Measurements from ENCODE around the gene C1QA. TPM values are rescaled to one million over a fixed set of nuclear protein-coding genes. Genes with fewer than 3 reads are reported as not detected.

C1QA gene
- total RNA-seq, 2 experiments from 2014 or later = not detected

- intact Hi-C loops (cut with micrococcal nuclease) = no loop called here
- ChIA-PET CTCF (interaction anchor here (0.7 kb wide), 1 partner anchor 26 kb away, joined by 3 read pairs; no protein-coding TSS in a partner anchor), POLR2A (no interaction called here)
- Mint-ChIP-seq H3K4me1 (ENCODE audit: low read depth) (no peaks in the 10 kb centered on the region), H3K9me3 (no peaks in the 10 kb centered on the region), H3K36me3 (no peaks in the 10 kb centered on the region), H3K27ac (no peak overlapping the region), H3K27me3 (peaks cover 36% of the 10 kb centered on the region), H3K4me3 (no peak overlapping the region)
- no peak for DNase-seq
Measured at GRCh38 chr1:22616571-22616970, 19.9 kb upstream of the C1QA start.

- H3K27me3 Mint-ChIP-seq = peaks cover 31% of the 10 kb centered on the region
- intact Hi-C loops (cut with micrococcal nuclease) = no loop called here
- ChIA-PET POLR2A (no interaction called here), CTCF (no interaction called here)
- H3K27ac Mint-ChIP-seq = no peak overlapping the region
- H3K4me1 Mint-ChIP-seq (ENCODE audit: low read depth) = no peaks in the 10 kb centered on the region
- no peaks in the 10 kb centered on the region for H3K36me3 Mint-ChIP-seq
- H3K9me3 Mint-ChIP-seq = no peaks in the 10 kb centered on the region
- no peak for DNase-seq
- no peak overlapping the region for H3K4me3 Mint-ChIP-seq
Measured at GRCh38 chr1:22618056-22618455, 18.4 kb upstream of the C1QA start.

GRCh38 chr1:22619252-22619651, 17.2 kb upstream of the C1QA start:
- Mint-ChIP-seq H3K27me3 (peaks cover 27% of the 10 kb centered on the region), H3K36me3 (no peaks in the 10 kb centered on the region), H3K9me3 (no peaks in the 10 kb centered on the region), H3K27ac (no peak overlapping the region), H3K4me1 (ENCODE audit: low read depth) (no peaks in the 10 kb centered on the region), H3K4me3 (no peak overlapping the region)
- intact Hi-C loops (cut with micrococcal nuclease) = no loop called here
- ChIA-PET CTCF (no interaction called here), POLR2A (no interaction called here)
- DNase-seq = no peak

GRCh38 chr1:22619798-22620197, 16.6 kb upstream of the C1QA start:
- ChIA-PET POLR2A (no interaction called here), CTCF (no interaction called here)
- intact Hi-C loops (cut with micrococcal nuclease) = no loop called here
- H3K4me3 Mint-ChIP-seq = no peak overlapping the region
- peaks cover 25% of the 10 kb centered on the region for H3K27me3 Mint-ChIP-seq
- no peak for DNase-seq
- H3K36me3 Mint-ChIP-seq = no peaks in the 10 kb centered on the region
- no peak overlapping the region for H3K27ac Mint-ChIP-seq
- no peaks in the 10 kb centered on the region for H3K9me3 Mint-ChIP-seq
- no peaks in the 10 kb centered on the region for H3K4me1 Mint-ChIP-seq (ENCODE audit: low read depth)

GRCh38 chr1:22621761-22622160, 14.7 kb upstream of the C1QA start:
- ChIA-PET CTCF (no interaction called here), POLR2A (no interaction called here)
- H3K27me3 Mint-ChIP-seq = peaks cover 30% of the 10 kb centered on the region
- DNase-seq = no peak
- intact Hi-C loops (cut with micrococcal nuclease) = no loop called here
- H3K27ac Mint-ChIP-seq = no peak overlapping the region
- no peaks in the 10 kb centered on the region for H3K9me3 Mint-ChIP-seq
- H3K4me1 Mint-ChIP-seq (ENCODE audit: low read depth) = no peaks in the 10 kb centered on the region
- no peak overlapping the region for H3K4me3 Mint-ChIP-seq
- H3K36me3 Mint-ChIP-seq = no peaks in the 10 kb centered on the region

- no peak for DNase-seq
- peaks cover 17% of the 10 kb centered on the region for H3K27me3 Mint-ChIP-seq
- H3K9me3 Mint-ChIP-seq = no peaks in the 10 kb centered on the region
- H3K4me1 Mint-ChIP-seq (ENCODE audit: low read depth) = no peaks in the 10 kb centered on the region
- H3K4me3 Mint-ChIP-seq = no peak overlapping the region
- ChIA-PET POLR2A (no interaction called here), CTCF (no interaction called here)
- H3K27ac Mint-ChIP-seq = no peak overlapping the region
- intact Hi-C loops (cut with micrococcal nuclease) = no loop called here
- H3K36me3 Mint-ChIP-seq = no peaks in the 10 kb centered on the region
Measured at GRCh38 chr1:22625262-22625925, 11.0 kb upstream of the C1QA start.

- H3K27ac Mint-ChIP-seq = no peak overlapping the region
- no peaks in the 10 kb centered on the region for H3K9me3 Mint-ChIP-seq
- H3K4me1 Mint-ChIP-seq (ENCODE audit: low read depth) = no peaks in the 10 kb centered on the region
- ChIA-PET CTCF (no interaction called here), POLR2A (no interaction called here)
- no peak for DNase-seq
- no peaks in the 10 kb centered on the region for H3K36me3 Mint-ChIP-seq
- H3K4me3 Mint-ChIP-seq = no peak overlapping the region
- intact Hi-C loops (cut with micrococcal nuclease) = no loop called here
- H3K27me3 Mint-ChIP-seq = peaks cover 15% of the 10 kb centered on the region
Measured at GRCh38 chr1:22626237-22627157, 9.9 kb upstream of the C1QA start.

- no peaks in the 10 kb centered on the region for H3K36me3 Mint-ChIP-seq
- H3K27me3 Mint-ChIP-seq = peaks cover 17% of the 10 kb centered on the region
- CTCF ChIA-PET = no interaction called here
Measured at GRCh38 chr1:22627331-22627730, 9.1 kb upstream of the C1QA start.

GRCh38 chr1:22628698-22629444, 7.6 kb upstream of the C1QA start:
- no peaks in the 10 kb centered on the region for H3K9me3 Mint-ChIP-seq
- H3K4me3 Mint-ChIP-seq = no peak overlapping the region
- H3K4me1 Mint-ChIP-seq (ENCODE audit: low read depth) = no peaks in the 10 kb centered on the region
- intact Hi-C loops (cut with micrococcal nuclease) = no loop called here
- peaks cover 18% of the 10 kb centered on the region for H3K27me3 Mint-ChIP-seq
- H3K36me3 Mint-ChIP-seq = no peaks in the 10 kb centered on the region
- ChIA-PET CTCF (no interaction called here), POLR2A (interaction anchor here (1.0 kb wide), 1 partner anchor 76 kb away, joined by 4 read pairs; no protein-coding TSS in a partner anchor)
- no peak overlapping the region for H3K27ac Mint-ChIP-seq
- no peak for DNase-seq

More at GRCh38 chr1:22627331-22627730, 9.1 kb upstream of the C1QA start:
- Mint-ChIP-seq H3K4me3 (no peak overlapping the region), H3K27ac (no peak overlapping the region), H3K4me1 (ENCODE audit: low read depth) (no peaks in the 10 kb centered on the region), H3K9me3 (no peaks in the 10 kb centered on the region)
- no peak for DNase-seq
- POLR2A ChIA-PET = no interaction called here
- intact Hi-C loops (cut with micrococcal nuclease) = no loop called here

- H3K4me3 Mint-ChIP-seq = no peak overlapping the region
- no peaks in the 10 kb centered on the region for H3K36me3 Mint-ChIP-seq
- intact Hi-C loops (cut with micrococcal nuclease) = no loop called here
- H3K27me3 Mint-ChIP-seq = peaks cover 16% of the 10 kb centered on the region
- H3K27ac Mint-ChIP-seq = no peak overlapping the region
- ChIA-PET CTCF (no interaction called here), POLR2A (interaction anchor here (1.0 kb wide), 1 partner anchor 75 kb away, joined by 4 read pairs; no protein-coding TSS in a partner anchor)
- no peaks in the 10 kb centered on the region for H3K4me1 Mint-ChIP-seq (ENCODE audit: low read depth)
- H3K9me3 Mint-ChIP-seq = no peaks in the 10 kb centered on the region
- no peak for DNase-seq
Measured at GRCh38 chr1:22629886-22630285, 6.5 kb upstream of the C1QA start.

GRCh38 chr1:22633697-22634463, 2.5 kb upstream of the C1QA start:
- Mint-ChIP-seq H3K9me3 (no peaks in the 10 kb centered on the region), H3K27me3 (peaks cover 16% of the 10 kb centered on the region), H3K4me1 (ENCODE audit: low read depth) (no peaks in the 10 kb centered on the region), H3K36me3 (no peaks in the 10 kb centered on the region), H3K27ac (no peak overlapping the region), H3K4me3 (no peak overlapping the region)
- ChIA-PET CTCF (no interaction called here), POLR2A (no interaction called here)
- DNase-seq = no peak
- intact Hi-C loops (cut with micrococcal nuclease) = no loop called here

- Mint-ChIP-seq H3K4me3 (no peak overlapping the region), H3K27ac (no peak overlapping the region), H3K9me3 (no peaks in the 10 kb centered on the region), H3K36me3 (no peaks in the 10 kb centered on the region), H3K27me3 (peaks cover 17% of the 10 kb centered on the region), H3K4me1 (ENCODE audit: low read depth) (no peaks in the 10 kb centered on the region)
- POLR2A ChIA-PET = no interaction called here
- no peak for DNase-seq
- CTCF ChIA-PET = no interaction called here
- intact Hi-C loops (cut with micrococcal nuclease) = no loop called here
Measured at GRCh38 chr1:22635436-22635835, 992 bp upstream of the C1QA start.
